HG03139 (cell line): ENCODE measurements around the gene DZIP3.

Source experiments
- ATAC-seq: cut with Tn5 transposase; IDR thresholded peaks from one replicate; pipeline ENCODE4 v1.9.1; 2021; ENCODE audit not compliant: unreplicated experiment

Gene DZIP3, protein sequence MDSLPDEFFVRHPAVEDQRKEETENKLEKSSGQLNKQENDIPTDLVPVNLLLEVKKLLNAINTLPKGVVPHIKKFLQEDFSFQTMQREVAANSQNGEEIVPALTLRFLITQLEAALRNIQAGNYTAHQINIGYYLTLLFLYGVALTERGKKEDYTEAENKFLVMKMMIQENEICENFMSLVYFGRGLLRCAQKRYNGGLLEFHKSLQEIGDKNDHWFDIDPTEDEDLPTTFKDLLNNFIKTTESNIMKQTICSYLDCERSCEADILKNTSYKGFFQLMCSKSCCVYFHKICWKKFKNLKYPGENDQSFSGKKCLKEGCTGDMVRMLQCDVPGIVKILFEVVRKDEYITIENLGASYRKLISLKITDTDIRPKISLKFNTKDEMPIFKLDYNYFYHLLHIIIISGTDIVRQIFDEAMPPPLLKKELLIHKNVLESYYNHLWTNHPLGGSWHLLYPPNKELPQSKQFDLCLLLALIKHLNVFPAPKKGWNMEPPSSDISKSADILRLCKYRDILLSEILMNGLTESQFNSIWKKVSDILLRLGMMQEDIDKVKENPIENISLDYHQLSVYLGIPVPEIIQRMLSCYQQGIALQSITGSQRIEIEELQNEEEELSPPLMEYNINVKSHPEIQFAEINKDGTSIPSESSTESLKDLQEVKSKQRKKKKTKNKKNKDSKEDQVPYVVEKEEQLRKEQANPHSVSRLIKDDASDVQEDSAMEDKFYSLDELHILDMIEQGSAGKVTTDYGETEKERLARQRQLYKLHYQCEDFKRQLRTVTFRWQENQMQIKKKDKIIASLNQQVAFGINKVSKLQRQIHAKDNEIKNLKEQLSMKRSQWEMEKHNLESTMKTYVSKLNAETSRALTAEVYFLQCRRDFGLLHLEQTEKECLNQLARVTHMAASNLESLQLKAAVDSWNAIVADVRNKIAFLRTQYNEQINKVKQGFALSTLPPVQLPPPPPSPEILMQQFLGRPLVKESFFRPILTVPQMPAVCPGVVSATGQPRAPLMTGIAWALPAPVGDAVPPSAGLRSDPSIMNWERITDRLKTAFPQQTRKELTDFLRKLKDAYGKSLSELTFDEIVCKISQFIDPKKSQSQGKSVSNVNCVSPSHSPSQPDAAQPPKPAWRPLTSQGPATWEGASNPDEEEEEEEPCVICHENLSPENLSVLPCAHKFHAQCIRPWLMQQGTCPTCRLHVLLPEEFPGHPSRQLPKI

GRCh38 chr3:108589081-108589997 lies at the start of gene DZIP3, which contains the start of gene CIP2A:
Gene DZIP3 (plus strand): TSS chr3:108589722. CDS start chr3:108605407, 15,685 bp downstream.
Gene CIP2A (minus strand): TSS chr3:108589438. CDS start chr3:108589375, 63 bp downstream.
- peak; percentile 95 for ATAC-seq

DNA sequence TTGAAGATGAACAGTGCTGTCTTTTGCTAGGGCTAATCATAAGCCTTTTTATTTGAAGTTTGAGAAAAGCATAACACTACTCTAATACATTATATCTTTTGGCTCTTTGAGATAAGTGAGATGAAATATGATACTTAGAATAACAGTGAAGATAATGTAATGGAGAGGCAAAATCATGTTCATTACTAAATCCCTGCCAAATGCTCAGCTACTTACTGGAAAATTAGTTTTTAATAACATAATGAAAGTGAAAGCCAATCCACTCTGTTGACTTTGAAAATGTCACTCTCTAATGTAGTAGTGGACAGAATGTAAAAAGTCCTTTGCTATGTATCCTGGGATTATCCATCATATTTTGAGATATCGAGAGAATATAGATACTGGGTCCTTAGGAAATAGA lies 43.3 kb upstream of the DZIP3 start:
- no peak for ATAC-seq

DNA sequence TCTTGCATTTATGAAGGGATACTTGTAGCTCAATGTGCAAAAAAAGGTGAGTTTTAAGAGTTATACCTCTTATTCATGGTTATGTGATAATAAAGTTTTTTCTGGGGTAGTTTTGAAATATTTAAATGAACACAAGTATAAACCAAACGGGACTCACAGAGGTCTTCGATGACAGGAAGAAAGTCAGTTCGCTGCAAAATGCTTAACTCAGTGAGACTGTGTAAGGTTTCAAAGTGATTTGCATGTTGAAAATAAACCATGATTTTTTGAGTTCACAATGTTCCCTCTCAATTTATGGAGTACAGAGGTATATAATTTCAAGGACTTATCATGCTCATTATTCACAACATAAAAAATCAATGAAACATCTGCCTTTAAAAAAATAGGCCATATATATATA lies 42.8 kb upstream of the DZIP3 start:
- no peak for ATAC-seq

GRCh38 chr3:108548304-108548703 lies 41.2 kb upstream of the DZIP3 start:
- ATAC-seq = no peak

DNA sequence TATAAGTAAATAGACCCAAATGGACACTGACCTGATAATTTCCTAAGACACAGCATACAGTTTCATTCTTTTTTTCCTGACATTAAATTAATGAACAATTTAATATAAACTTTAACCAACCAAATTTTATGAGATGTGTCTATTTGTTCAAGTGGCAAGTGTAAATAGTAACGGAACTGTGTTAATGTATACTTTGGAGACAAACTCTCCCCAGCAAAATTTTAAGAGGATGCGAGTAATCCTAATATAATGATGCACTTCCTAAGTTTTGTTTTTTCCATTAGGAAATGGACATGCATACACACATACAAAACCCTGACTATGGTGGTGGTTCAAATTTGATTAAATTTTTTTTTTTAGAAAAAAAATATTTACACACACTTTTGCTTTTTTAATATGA lies 40.6 kb upstream of the DZIP3 start:
- ATAC-seq = no peak

DNA sequence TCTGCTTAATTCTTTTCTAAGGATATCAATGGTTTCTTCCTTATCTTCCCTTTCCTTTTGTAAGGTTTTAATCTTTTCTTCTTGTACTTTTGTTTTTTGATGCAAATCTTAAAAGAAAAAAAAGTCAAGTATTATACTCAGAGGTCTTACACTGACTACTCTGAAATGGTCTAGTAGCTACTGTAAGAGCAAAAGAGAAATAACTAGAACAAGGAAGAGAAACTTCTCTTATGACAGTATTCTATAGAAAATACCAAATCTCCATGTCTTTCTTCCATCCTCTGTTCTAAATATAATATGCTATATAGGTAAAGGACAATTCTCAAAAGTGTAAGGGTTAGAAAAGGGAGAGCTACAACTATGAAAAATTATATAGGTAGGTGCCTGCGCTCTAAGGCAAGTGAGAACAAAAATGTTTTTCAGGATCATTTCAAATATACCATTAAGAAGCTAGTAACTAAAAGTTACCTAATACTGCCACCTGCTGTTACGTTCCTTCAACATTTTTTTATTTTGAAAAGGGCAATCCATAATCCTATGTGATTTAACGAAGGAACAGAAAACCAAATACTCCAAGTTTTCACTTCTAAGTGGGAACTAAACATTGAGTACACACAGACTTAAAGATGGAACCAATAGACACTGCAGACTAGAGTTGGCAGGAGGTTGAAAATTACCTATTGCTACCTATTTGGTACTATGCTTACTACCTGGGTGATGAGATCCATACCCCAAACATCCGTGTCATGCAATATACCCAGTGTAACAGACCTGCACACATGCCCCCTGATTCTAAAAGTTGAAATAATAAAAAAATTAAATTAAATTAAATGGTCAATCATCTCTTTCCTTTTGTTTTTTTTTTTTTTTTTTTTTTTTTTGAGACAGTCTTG lies 37.0 kb upstream of the DZIP3 start:
- no peak for ATAC-seq

GRCh38 chr3:108554229-108554628 lies 35.3 kb upstream of the DZIP3 start:
- no peak for ATAC-seq

DNA sequence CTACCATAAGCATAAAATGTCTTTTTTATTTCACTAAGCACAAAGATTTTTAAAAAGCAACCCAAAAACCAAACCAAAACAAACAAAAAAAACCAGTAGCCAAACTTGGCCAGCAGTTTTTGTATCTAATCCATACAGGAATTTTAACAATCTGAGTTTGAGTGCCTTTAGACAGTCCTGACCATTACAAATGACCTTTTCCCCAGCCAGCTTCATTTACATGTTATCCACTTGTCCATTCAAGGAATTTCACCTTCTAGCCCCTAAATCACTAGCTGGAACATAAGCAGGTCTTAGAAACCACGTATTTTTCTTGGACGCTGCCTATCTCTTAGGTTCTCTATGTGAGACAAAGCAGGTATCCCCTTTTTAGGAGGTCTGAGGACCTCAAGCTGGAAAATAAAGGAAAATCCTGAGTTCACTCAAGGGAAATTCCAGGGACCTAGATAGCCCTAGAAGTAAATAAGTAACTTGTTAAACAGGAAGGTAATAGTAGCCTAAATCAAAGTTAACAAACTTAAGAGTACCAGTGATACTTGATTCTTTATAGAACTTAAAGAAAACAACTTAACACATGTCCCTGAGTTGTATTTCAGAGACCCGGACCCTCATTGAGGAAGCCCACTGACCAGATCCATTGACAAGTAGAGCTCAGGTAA lies 34.5 kb upstream of the DZIP3 start:
- no peak for ATAC-seq

- no peak for ATAC-seq
Observed at GRCh38 chr3:108555966-108556581, 33.4 kb upstream of the DZIP3 start.

GRCh38 chr3:108562565-108562964 lies 27.0 kb upstream of the DZIP3 start:
- ATAC-seq = no peak

- no peak for ATAC-seq
Observed at GRCh38 chr3:108564564-108564963, 25.0 kb upstream of the DZIP3 start.

GRCh38 chr3:108565506-108565905 lies 24.0 kb upstream of the DZIP3 start:
- ATAC-seq = no peak

DNA sequence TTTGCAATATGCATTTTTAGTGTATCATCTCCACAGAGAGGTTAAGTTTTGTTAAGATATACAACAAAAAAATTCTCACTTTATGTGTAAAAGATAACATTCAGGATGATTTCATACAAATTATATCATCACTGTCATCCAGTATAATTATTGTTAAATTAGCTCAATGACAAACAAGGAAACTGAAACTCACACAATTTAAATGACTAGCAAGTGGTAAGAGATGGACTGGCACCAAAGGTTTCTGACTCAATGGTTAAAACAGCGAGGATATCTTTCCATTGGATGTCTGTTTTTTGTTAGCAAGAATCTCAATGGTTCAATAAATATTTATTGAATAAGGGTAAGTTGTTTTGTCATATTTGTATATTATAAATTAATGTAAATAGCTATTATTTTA lies 22.9 kb upstream of the DZIP3 start:
- ATAC-seq = no peak

DNA sequence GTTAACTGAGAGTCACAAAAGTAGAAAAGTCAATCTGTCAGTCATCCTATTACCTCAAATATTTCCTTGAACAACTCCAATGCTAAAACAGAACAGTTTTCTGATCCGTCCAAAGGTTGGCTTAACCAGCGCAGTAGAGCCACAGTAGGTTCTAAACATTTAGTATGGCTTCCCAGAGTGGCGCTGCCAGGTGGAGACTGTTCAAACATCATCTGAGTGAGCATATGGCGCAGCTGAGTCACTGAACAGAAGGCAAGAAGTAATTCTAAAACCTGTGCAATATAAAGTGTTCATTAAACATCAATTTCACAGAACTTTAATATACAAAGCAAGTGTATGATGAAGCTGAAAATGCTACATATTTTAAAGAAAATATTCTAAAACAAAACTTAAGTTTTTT lies 20.2 kb upstream of the DZIP3 start:
- no peak for ATAC-seq

GRCh38 chr3:108578064-108578463 lies 11.5 kb upstream of the DZIP3 start:
- no peak for ATAC-seq

GRCh38 chr3:108588601-108589000 lies 921 bp upstream of the DZIP3 start:
- no peak for ATAC-seq

- no peak for ATAC-seq
Observed at GRCh38 chr3:108589998-108590323, 439 bp downstream of the DZIP3 start.

DNA sequence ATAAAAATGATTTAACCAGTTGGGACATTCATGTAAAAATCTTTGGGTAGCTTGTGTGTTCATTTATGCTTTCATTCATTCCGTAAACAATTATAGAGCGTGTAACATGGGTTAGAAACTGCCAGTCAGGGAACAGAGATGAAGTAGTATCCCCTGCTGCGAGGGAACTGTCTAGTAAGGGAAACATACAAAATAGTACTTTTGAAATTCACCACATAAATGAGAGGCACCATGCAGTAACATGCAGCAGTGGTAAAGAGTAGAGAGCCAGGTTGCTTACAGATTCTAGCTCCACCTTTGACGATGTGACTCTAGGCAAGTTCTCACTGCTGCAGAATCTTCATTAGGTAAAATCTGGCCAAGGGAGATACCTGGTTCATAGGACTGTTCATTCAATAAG lies 938 bp downstream of the DZIP3 start:
- no peak for ATAC-seq
